Stomach (tissue), 9 donors: ENCODE results near the gene COL21A1. TPM values are rescaled to one million over a fixed set of nuclear protein-coding genes. Genes with fewer than 3 reads are reported as not detected.

Source experiments
- DNase-seq, 2 donors: peaks; one replicate each; pipeline versions ENCODE4 v3.0.0 to v3.0.0-alpha.2; 2013 to 2019
- H3K27ac ChIP-seq, 5 donors: fragments of 200-600 bp in 4 of 5; sonication (generic) in 4 of 5; one replicate each; pipeline ENCODE4 v1.5.1; 2013 to 2019; ENCODE audit warnings: mild to moderate bottlenecking in 1 of 5, moderate library complexity in 1 of 5
- H3K27me3 ChIP-seq, 3 donors: fragments of 200-600 bp; sonication (generic); one replicate each; pipeline ENCODE4 v1.5.1; 2017 to 2019; ENCODE audit warnings: mixed run types in 1 of 3
- H3K36me3 ChIP-seq, 4 donors: fragments of 200-600 bp; sonication (generic); 1 replicate in 3 of 4; 2 replicates in 1 of 4; pipeline ENCODE4 v1.5.1; 2016 to 2019
- H3K4me1 ChIP-seq, 4 donors: fragments of 200-600 bp; sonication (generic); one replicate each; pipeline ENCODE4 v1.5.1; 2016 to 2019
- H3K4me3 ChIP-seq, 4 donors: fragments of 200-600 bp; sonication (generic) in 3 of 4; one replicate each; pipeline ENCODE4 v1.5.1; 2016 to 2019; ENCODE audit warnings: mild to moderate bottlenecking in 1 of 4
- H3K9me3 ChIP-seq, 4 donors: fragments of 200-600 bp; sonication (generic); one replicate each; pipeline ENCODE4 v1.5.1; 2016 to 2019
- EP300 ChIP-seq: sonication (generic); formaldehyde crosslinking; IDR thresholded peaks from one replicate; pipeline ENCODE4 v1.6.1; 2017; ENCODE audit warnings: antibody characterized with exemption
- POLR2A ChIP-seq, 4 donors: fragments of 450-650 bp; IDR thresholded peaks; one replicate each; pipeline ENCODE4 v1.6.1; 2016; ENCODE audit warnings: antibody characterized with exemption in 4 of 4, control low read depth in 2 of 4, mild to moderate bottlenecking in 1 of 4, moderate library complexity in 1 of 4
- POLR2AphosphoS5 ChIP-seq, 3 donors: sonication (generic); formaldehyde crosslinking; IDR thresholded peaks; one replicate each; pipeline ENCODE4 v1.6.1; 2016; ENCODE audit warnings: antibody characterized with exemption in 3 of 3
- WGBS, 5 donors: extraction: QIAGEN DNeasy Blood & Tissue Kit in 3 of 5; methylation state at CpG; one replicate each; pipeline versions ENCODE4 v1.1.5 to v1.1.7; 2013 to 2018; 5-methylcytosine and 5-hydroxymethylcytosine counted together
- intact Hi-C: fragments of 100-400 bp; cut with DNase I; formaldehyde crosslinking; loops from one replicate; pipeline ENCODE4 v1.15.1; 2023; ENCODE audit warnings: low total_unique reads
- polyA plus RNA-seq, 3 donors: library from polyadenylated mRNA; stranded (reverse); fragments of 200-250 nt; gene quantifications; one replicate each; pipeline ENCODE4 v1.2.3, GENCODE V29; 2013
- total RNA-seq, 5 donors: library from RNA; depleted of rRNA; stranded (reverse); fragments of >200 nt; gene quantifications; one replicate each; pipeline versions ENCODE4 v1.1.0 to v1.2.3, GENCODE V29; 2014 to 2016
- TF ChIP-seq, protein P1 (sequence below), 7 experiments: fragments of 450-650 bp in 4 of 7; fragments of 200-600 bp in 3 of 7; sonication (generic) in 3 of 7; IDR thresholded peaks; one replicate each; pipeline ENCODE4 v1.5.1; 2016 to 2019; ENCODE audit warnings: antibody characterized with exemption in 7 of 7, control low read depth in 2 of 7, mild to moderate bottlenecking in 1 of 7
- donor health status: healthy with polysubstance abuse.
- donor health status: Bipolar disorder and iron deficiency.
- donor health status: healthy.

Gene COL21A1
- total and polyA plus RNA-seq, 8 donors, result 0.31 to 69.4 (median 4.1) TPM; not detected in 1

GRCh38 chr6:56146086-56146485, 101.3 kb downstream of the COL21A1 start:
- H3K36me3 ChIP-seq, result peaks cover 0 to 6% (median 0%) of the 10 kb centered on the region in 4 donors
- WGBS, 5 donors, result 54 to 64% (median 60%) methylated on average over 1 of the region's 1 CpG
- H3K27ac ChIP-seq, result no peak overlapping the region
- peaks cover 0 to 3% (median 0%) of the 10 kb centered on the region in 4 donors for H3K9me3 ChIP-seq
- intact Hi-C loops, result no loop called here
- no peaks in the 10 kb centered on the region for H3K4me1 ChIP-seq
- no peaks in the 10 kb centered on the region for H3K27me3 ChIP-seq
- peak in 1 of 2 donors; percentile 22 for DNase-seq
- TF ChIP-seq EP300, result no peak
- TF ChIP-seq, protein P1, sequence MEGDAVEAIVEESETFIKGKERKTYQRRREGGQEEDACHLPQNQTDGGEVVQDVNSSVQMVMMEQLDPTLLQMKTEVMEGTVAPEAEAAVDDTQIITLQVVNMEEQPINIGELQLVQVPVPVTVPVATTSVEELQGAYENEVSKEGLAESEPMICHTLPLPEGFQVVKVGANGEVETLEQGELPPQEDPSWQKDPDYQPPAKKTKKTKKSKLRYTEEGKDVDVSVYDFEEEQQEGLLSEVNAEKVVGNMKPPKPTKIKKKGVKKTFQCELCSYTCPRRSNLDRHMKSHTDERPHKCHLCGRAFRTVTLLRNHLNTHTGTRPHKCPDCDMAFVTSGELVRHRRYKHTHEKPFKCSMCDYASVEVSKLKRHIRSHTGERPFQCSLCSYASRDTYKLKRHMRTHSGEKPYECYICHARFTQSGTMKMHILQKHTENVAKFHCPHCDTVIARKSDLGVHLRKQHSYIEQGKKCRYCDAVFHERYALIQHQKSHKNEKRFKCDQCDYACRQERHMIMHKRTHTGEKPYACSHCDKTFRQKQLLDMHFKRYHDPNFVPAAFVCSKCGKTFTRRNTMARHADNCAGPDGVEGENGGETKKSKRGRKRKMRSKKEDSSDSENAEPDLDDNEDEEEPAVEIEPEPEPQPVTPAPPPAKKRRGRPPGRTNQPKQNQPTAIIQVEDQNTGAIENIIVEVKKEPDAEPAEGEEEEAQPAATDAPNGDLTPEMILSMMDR (IDR thresholded peaks at IDR 0.05), result no peak
- TF ChIP-seq POLR2AphosphoS5 (IDR thresholded peaks at IDR 0.05), result no peak
- no peak for TF ChIP-seq POLR2A (IDR thresholded peaks at IDR 0.05)
- H3K4me3 ChIP-seq, result no peak overlapping the region

DNA sequence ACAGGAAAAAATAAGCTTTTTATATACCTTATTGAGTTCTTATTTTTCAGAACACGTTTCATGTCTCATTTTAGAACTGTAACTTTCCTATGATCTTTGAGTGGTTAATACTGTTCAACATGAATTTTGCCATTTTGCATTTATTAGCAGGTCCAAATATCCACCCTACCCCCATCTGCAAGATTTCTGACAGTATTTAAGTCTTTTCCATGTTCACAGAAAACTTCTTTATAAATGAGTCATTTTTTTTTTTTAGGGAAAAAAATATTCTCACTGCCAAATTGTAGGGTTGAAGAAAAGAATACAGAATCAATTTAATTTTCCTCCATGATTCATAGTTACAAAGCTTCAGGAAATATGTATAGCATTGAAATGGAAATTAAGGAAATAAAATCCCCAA, 101.8 kb downstream of the COL21A1 start:
- Histone ChIP-seq H3K4me3 (no peak overlapping the region), H3K27me3 (no peaks in the 10 kb centered on the region), H3K4me1 (no peaks in the 10 kb centered on the region), H3K9me3 (peaks cover 0 to 3% (median 0%) of the 10 kb centered on the region in 4 donors), H3K27ac (no peak overlapping the region), H3K36me3 (peaks cover 0 to 8% (median 0%) of the 10 kb centered on the region in 4 donors)
- intact Hi-C loops, result no loop called here
- WGBS, 5 donors, result 0 to 15% (median 9%) methylated on average over 1 of the region's 1 CpG
- no peak for TF ChIP-seq POLR2A (IDR thresholded peaks at IDR 0.05)
- no peak for TF ChIP-seq EP300
- TF ChIP-seq, protein P1 (IDR thresholded peaks at IDR 0.05), result no peak
- TF ChIP-seq POLR2AphosphoS5 (IDR thresholded peaks at IDR 0.05), result no peak
- no peak for DNase-seq

- H3K36me3 ChIP-seq, result peaks cover 0 to 8% (median 0%) of the 10 kb centered on the region in 4 donors
- no peak overlapping the region for H3K27ac ChIP-seq
- TF ChIP-seq, protein P1 (IDR thresholded peaks at IDR 0.05), result no peak
- no peak for TF ChIP-seq POLR2AphosphoS5 (IDR thresholded peaks at IDR 0.05)
- intact Hi-C loops, result no loop called here
- peaks cover 0 to 3% (median 0%) of the 10 kb centered on the region in 4 donors for H3K9me3 ChIP-seq
- 75 to 92% (median 82%) methylated on average over 4 of the region's 4 CpGs for WGBS, 5 donors
- no peaks in the 10 kb centered on the region for H3K27me3 ChIP-seq
- no peak overlapping the region for H3K4me3 ChIP-seq
- no peak for DNase-seq
- no peaks in the 10 kb centered on the region for H3K4me1 ChIP-seq
Measured at GRCh38 chr6:56144538-56145324, 102.6 kb downstream of the COL21A1 start.

DNA sequence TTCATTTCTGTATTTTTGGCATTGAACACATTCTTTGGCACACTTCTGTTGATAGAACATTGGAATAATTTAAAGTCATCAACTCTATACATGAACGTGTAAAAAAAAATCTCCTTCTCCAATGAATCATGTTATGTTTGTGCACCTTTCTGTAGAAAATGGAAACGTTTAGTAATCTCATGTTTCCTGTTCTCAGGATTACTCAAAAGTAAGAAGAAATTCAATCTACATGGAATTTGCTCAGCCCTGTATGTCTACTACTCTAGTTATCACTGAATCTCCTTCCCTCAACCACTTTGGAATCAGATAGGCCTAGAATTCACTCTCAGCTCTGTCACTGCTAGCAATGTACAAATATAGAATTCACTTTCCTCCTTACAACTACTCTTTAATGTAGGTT, 103.6 kb downstream of the COL21A1 start:
- H3K27me3 ChIP-seq, result no peaks in the 10 kb centered on the region
- H3K9me3 ChIP-seq, result peaks cover 0 to 3% (median 0%) of the 10 kb centered on the region in 4 donors
- DNase-seq, result no peak
- no peak overlapping the region for H3K4me3 ChIP-seq
- H3K27ac ChIP-seq, result no peak overlapping the region
- WGBS, 5 donors, result 63 to 83% (median 69%) methylated on average over 2 of the region's 2 CpGs
- H3K36me3 ChIP-seq, result peaks cover 0 to 8% (median 0%) of the 10 kb centered on the region in 4 donors
- H3K4me1 ChIP-seq, result no peaks in the 10 kb centered on the region
- intact Hi-C loops, result no loop called here
- no peak for TF ChIP-seq EP300

GRCh38 chr6:56140090-56140489, 107.3 kb downstream of the COL21A1 start:
- Histone ChIP-seq H3K9me3 (peaks cover 0 to 3% (median 0%) of the 10 kb centered on the region in 4 donors), H3K4me3 (no peak overlapping the region), H3K4me1 (no peaks in the 10 kb centered on the region), H3K27ac (no peak overlapping the region), H3K27me3 (no peaks in the 10 kb centered on the region), H3K36me3 (peaks cover 0 to 11% (median 0%) of the 10 kb centered on the region in 4 donors)
- DNase-seq, result no peak
- TF ChIP-seq, protein P1 (IDR thresholded peaks at IDR 0.05), result no peak
- TF ChIP-seq POLR2A (IDR thresholded peaks at IDR 0.05), result no peak
- TF ChIP-seq EP300, result no peak
- TF ChIP-seq POLR2AphosphoS5 (IDR thresholded peaks at IDR 0.05), result no peak
- intact Hi-C loops, result no loop called here
